Neural progenitor cell (in vitro differentiated cells): ENCODE data around the gene MRPL24. TPM values are rescaled to one million over a fixed set of nuclear protein-coding genes. Genes with fewer than 3 reads are reported as not detected.

Experiments
- DNase-seq: peaks from one replicate; pipeline ENCODE4 v3.0.0-alpha.2; 2016; ENCODE audit warnings: low spot score
- H2AFZ ChIP-seq: fragments of 200-600 bp; sonication (generic); replicated peaks from 2 replicates; pipeline ENCODE4 v1.6.1; 2016; ENCODE audit warnings: antibody characterized with exemption
- H3F3A ChIP-seq: fragments of 200-600 bp; sonication (generic); 2 replicates; pipeline ENCODE4 v1.6.1; 2016; ENCODE audit warnings: antibody characterized with exemption, low read depth
- H3K27ac ChIP-seq: fragments of 200-600 bp; sonication (generic); 2 replicates; pipeline ENCODE4 v1.5.1; 2016; ENCODE audit warnings: mild to moderate bottlenecking
- H3K27me3 ChIP-seq: fragments of 200-600 bp; sonication (generic); 2 replicates; pipeline ENCODE4 v1.6.1; 2016; ENCODE audit warnings: mild to moderate bottlenecking, moderate library complexity
- H3K36me3 ChIP-seq: fragments of 200-600 bp; sonication (generic); 2 replicates; pipeline ENCODE4 v1.5.1; 2016
- H3K4me1 ChIP-seq: fragments of 200-600 bp; sonication (generic); 2 replicates; pipeline ENCODE4 v1.6.1; 2016; ENCODE audit warnings: mixed run types
- H3K4me2 ChIP-seq: fragments of 200-600 bp; sonication (generic); 2 replicates; pipeline ENCODE4 v1.6.1; 2016
- H3K4me3 ChIP-seq: fragments of 200-600 bp; sonication (generic); 2 replicates; pipeline ENCODE4 v1.5.1; 2016
- H3K79me2 ChIP-seq: fragments of 200-600 bp; sonication (generic); 2 replicates; pipeline ENCODE4 v1.6.1; 2016; ENCODE audit warnings: low read depth
- H3K9ac ChIP-seq: fragments of 200-600 bp; sonication (generic); 2 replicates; pipeline ENCODE4 v1.6.1; 2016
- H3K9me3 ChIP-seq: fragments of 200-600 bp; sonication (generic); 2 replicates; pipeline ENCODE4 v1.5.1; 2016; ENCODE audit warnings: low read depth
- H4K20me1 ChIP-seq: fragments of 200-600 bp; sonication (generic); 2 replicates; pipeline ENCODE4 v1.6.1; 2016; ENCODE audit warnings: low read depth
- H3K27ac Mint-ChIP-seq: 3 replicates; pipeline ENCODE4 v1.8.0; 2021; ENCODE audit warnings: mixed read lengths
- H3K27me3 Mint-ChIP-seq: 2 replicates; pipeline ENCODE4 v1.8.0; 2022; ENCODE audit warnings: low read depth, mild to moderate bottlenecking, inconsistent platforms, moderate library complexity, mixed read lengths; ENCODE audit not compliant: insufficient read depth
- H3K36me3 Mint-ChIP-seq: 3 replicates; pipeline ENCODE4 v1.8.0; 2021; ENCODE audit warnings: mixed read lengths
- H3K4me1 Mint-ChIP-seq: 3 replicates; pipeline ENCODE4 v1.8.0; 2021; ENCODE audit warnings: mixed read lengths
- H3K4me3 Mint-ChIP-seq: 3 replicates; pipeline ENCODE4 v1.8.0; 2021; ENCODE audit warnings: mild to moderate bottlenecking, moderate library complexity, mixed read lengths
- H3K9me3 Mint-ChIP-seq: 3 replicates; pipeline ENCODE4 v1.8.0; 2020; ENCODE audit warnings: mixed read lengths
- EZH2 ChIP-seq: fragments of 200-600 bp; sonication (generic); IDR thresholded peaks from 2 replicates; pipeline ENCODE4 v1.6.1; 2017; ENCODE audit warnings: antibody characterized with exemption, mild to moderate bottlenecking, moderate library complexity
- EZH2phosphoT487 ChIP-seq: fragments of 200-600 bp; sonication (generic); IDR thresholded peaks from 2 replicates; pipeline ENCODE4 v1.6.1; 2017; ENCODE audit warnings: antibody characterized with exemption
- total RNA-seq: library from RNA; depleted of rRNA; stranded (reverse); fragments of >200 nt; gene quantifications from 2 replicates; pipeline ENCODE4 v1.2.3, GENCODE V29; 2015; ENCODE audit warnings: low replicate concordance
- TF ChIP-seq, protein P1 (sequence below): fragments of 200-600 bp; sonication (generic); IDR thresholded peaks from 2 replicates; pipeline ENCODE4 v1.5.1; 2017; ENCODE audit warnings: antibody characterized with exemption, mild to moderate bottlenecking

MRPL24 gene
- total RNA-seq, 1 donor from 2014 or later: 21.4 TPM

DNA sequence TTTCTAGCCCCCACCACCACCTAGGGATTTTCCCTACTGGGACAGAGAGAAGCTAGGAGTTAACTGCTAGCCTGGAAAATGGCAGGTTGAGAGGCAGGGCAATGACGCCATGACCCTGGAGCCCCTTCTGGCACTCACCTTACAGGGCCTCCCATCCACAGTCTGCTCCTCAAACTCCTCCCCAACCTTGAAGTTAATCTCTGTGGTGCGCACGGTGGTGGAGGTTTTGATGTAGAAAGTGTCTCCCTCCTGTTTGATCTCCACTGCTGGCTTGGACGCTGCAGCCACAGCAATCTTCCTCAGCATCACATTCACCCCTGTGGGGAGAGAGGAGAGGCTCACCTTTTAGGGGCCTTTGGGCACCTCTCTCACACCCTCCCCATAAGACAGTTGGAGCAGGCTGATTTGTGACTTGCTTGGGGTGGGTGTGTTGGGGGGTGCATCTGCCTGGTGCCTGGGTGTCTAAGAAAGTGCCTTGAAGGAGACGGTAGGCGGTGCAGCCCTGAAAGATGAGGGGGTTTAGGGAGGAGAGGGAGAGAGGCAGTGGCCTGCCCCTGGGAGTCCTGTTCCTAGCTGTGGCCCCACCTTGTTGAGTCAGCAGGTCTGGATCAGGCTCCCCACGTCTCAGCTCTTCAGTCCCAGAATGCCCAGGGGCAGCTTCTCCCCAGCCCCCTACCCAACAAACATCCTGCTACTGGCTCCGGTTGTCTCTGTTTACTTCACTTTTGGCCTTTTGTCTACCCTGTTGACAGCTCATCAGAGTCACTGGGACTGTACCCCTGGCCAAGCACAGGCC, 40.0 kb downstream of the MRPL24 start:
- peaks cover 24% of the 10 kb centered on the region for H3K36me3 Mint-ChIP-seq
- Histone ChIP-seq H3K9me3 (no peaks in the 10 kb centered on the region), H3K79me2 (peaks cover 35% of the 10 kb centered on the region), H2AFZ (no peak overlapping the region), H4K20me1 (peaks cover 39% of the 10 kb centered on the region), H3K4me1 (peaks cover 20% of the 10 kb centered on the region), H3K4me2 (no peak overlapping the region), H3K27ac (no peak overlapping the region), H3K9ac (no peak overlapping the region), H3K36me3 (no peaks in the 10 kb centered on the region), H3K4me3 (no peak overlapping the region), H3F3A (peaks cover 34% of the 10 kb centered on the region), H3K27me3 (peaks cover 16% of the 10 kb centered on the region)
- no peak overlapping the region for H3K27ac Mint-ChIP-seq
- H3K27me3 Mint-ChIP-seq: peaks cover 10% of the 10 kb centered on the region
- peaks cover 37% of the 10 kb centered on the region for H3K4me1 Mint-ChIP-seq
- no peak for TF ChIP-seq EZH2
- no peak for TF ChIP-seq EZH2phosphoT487
- TF ChIP-seq, protein P1, sequence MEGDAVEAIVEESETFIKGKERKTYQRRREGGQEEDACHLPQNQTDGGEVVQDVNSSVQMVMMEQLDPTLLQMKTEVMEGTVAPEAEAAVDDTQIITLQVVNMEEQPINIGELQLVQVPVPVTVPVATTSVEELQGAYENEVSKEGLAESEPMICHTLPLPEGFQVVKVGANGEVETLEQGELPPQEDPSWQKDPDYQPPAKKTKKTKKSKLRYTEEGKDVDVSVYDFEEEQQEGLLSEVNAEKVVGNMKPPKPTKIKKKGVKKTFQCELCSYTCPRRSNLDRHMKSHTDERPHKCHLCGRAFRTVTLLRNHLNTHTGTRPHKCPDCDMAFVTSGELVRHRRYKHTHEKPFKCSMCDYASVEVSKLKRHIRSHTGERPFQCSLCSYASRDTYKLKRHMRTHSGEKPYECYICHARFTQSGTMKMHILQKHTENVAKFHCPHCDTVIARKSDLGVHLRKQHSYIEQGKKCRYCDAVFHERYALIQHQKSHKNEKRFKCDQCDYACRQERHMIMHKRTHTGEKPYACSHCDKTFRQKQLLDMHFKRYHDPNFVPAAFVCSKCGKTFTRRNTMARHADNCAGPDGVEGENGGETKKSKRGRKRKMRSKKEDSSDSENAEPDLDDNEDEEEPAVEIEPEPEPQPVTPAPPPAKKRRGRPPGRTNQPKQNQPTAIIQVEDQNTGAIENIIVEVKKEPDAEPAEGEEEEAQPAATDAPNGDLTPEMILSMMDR: no peak
- DNase-seq: no peak
- peaks cover 4% of the 10 kb centered on the region for H3K9me3 Mint-ChIP-seq
- H3K4me3 Mint-ChIP-seq: peak overlapping the region; percentile 33

- Mint-ChIP-seq H3K9me3 (peaks cover 4% of the 10 kb centered on the region), H3K36me3 (peaks cover 24% of the 10 kb centered on the region), H3K27me3 (peaks cover 11% of the 10 kb centered on the region), H3K4me1 (peaks cover 38% of the 10 kb centered on the region), H3K4me3 (no peak overlapping the region), H3K27ac (no peak overlapping the region)
- peaks cover 2% of the 10 kb centered on the region for H3K27me3 ChIP-seq
- no peak for DNase-seq
- peaks cover 23% of the 10 kb centered on the region for H3K4me1 ChIP-seq
- H3F3A ChIP-seq: peaks cover 28% of the 10 kb centered on the region
- no peaks in the 10 kb centered on the region for H3K36me3 ChIP-seq
- no peak overlapping the region for H3K27ac ChIP-seq
- TF ChIP-seq EZH2phosphoT487 (no peak), EZH2 (no peak)
- TF ChIP-seq, protein P1: no peak
- peaks cover 23% of the 10 kb centered on the region for H3K79me2 ChIP-seq
- H3K9ac ChIP-seq: no peak overlapping the region
- no peak overlapping the region for H3K4me2 ChIP-seq
- no peak overlapping the region for H2AFZ ChIP-seq
- H4K20me1 ChIP-seq: peaks cover 33% of the 10 kb centered on the region
- no peaks in the 10 kb centered on the region for H3K9me3 ChIP-seq
- no peak overlapping the region for H3K4me3 ChIP-seq
Observed at GRCh38 chr1:156698995-156699394, 41.9 kb downstream of the MRPL24 start.

- Mint-ChIP-seq H3K4me1 (peaks cover 40% of the 10 kb centered on the region), H3K27ac (no peak overlapping the region), H3K4me3 (peak overlapping the region; percentile 25), H3K27me3 (peaks cover 15% of the 10 kb centered on the region), H3K36me3 (peaks cover 24% of the 10 kb centered on the region), H3K9me3 (peaks cover 4% of the 10 kb centered on the region)
- no peak for TF ChIP-seq EZH2phosphoT487
- no peak for TF ChIP-seq EZH2
- TF ChIP-seq, protein P1: no peak
- Histone ChIP-seq H3K9ac (no peak overlapping the region), H3K79me2 (peaks cover 8% of the 10 kb centered on the region), H3F3A (peaks cover 33% of the 10 kb centered on the region), H3K4me1 (peaks cover 21% of the 10 kb centered on the region), H3K4me3 (no peak overlapping the region), H3K9me3 (no peaks in the 10 kb centered on the region), H4K20me1 (peaks cover 18% of the 10 kb centered on the region), H3K36me3 (no peaks in the 10 kb centered on the region), H2AFZ (no peak overlapping the region), H3K27me3 (no peaks in the 10 kb centered on the region), H3K4me2 (no peak overlapping the region), H3K27ac (no peak overlapping the region)
- DNase-seq: no peak
Observed at GRCh38 chr1:156697481-156697880, 43.4 kb downstream of the MRPL24 start.
